ENCODE results near the gene MMP17.

MMP17 gene

GRCh38 chr12:131847456-131847855 lies 19.3 kb downstream of the MMP17 start:
- in situ Hi-C loops (cut with MboI; ENCODE audit: low sequenced_read_pairs), result no loop called here

- in situ Hi-C loops (cut with MboI; ENCODE audit: low sequenced_read_pairs), result no loop called here
Measured at GRCh38 chr12:131848753-131849152, 20.6 kb downstream of the MMP17 start.

GRCh38 chr12:131849700-131850553 lies 21.7 kb downstream of the MMP17 start:
- in situ Hi-C loops (cut with MboI; ENCODE audit: low sequenced_read_pairs), result no loop called here

GRCh38 chr12:131850856-131851559 lies 22.8 kb downstream of the MMP17 start:
- in situ Hi-C loops (cut with MboI; ENCODE audit: low sequenced_read_pairs), result no loop called here

GRCh38 chr12:131851741-131852550 lies 23.8 kb downstream of the MMP17 start:
- in situ Hi-C loops (cut with MboI; ENCODE audit: low sequenced_read_pairs), result no loop called here

- in situ Hi-C loops (cut with MboI; ENCODE audit: low sequenced_read_pairs), result no loop called here
Measured at GRCh38 chr12:131852551-131853299, 24.5 kb downstream of the MMP17 start.

GRCh38 chr12:131853832-131854797 lies 25.9 kb downstream of the MMP17 start:
- in situ Hi-C loops (cut with MboI; ENCODE audit: low sequenced_read_pairs), result no loop called here

GRCh38 chr12:131854861-131855476 lies 26.8 kb downstream of the MMP17 start:
- in situ Hi-C loops (cut with MboI; ENCODE audit: low sequenced_read_pairs), result no loop called here

GRCh38 chr12:131855521-131856142 lies 27.4 kb downstream of the MMP17 start:
- in situ Hi-C loops (cut with MboI; ENCODE audit: low sequenced_read_pairs), result no loop called here

GRCh38 chr12:131856366-131857097 lies 28.3 kb downstream of the MMP17 start:
- in situ Hi-C loops (cut with MboI; ENCODE audit: low sequenced_read_pairs), result no loop called here

GRCh38 chr12:131857908-131858850 lies 30.0 kb downstream of the MMP17 start:
- in situ Hi-C loops (cut with MboI; ENCODE audit: low sequenced_read_pairs), result no loop called here

GRCh38 chr12:131860472-131861260 lies 32.5 kb downstream of the MMP17 start:
- in situ Hi-C loops (cut with MboI; ENCODE audit: low sequenced_read_pairs), result no loop called here

- in situ Hi-C loops (cut with MboI; ENCODE audit: low sequenced_read_pairs), result no loop called here
Measured at GRCh38 chr12:131861261-131862083, 33.3 kb downstream of the MMP17 start.

- in situ Hi-C loops (cut with MboI; ENCODE audit: low sequenced_read_pairs), result no loop called here
Measured at GRCh38 chr12:131862084-131862441, 33.9 kb downstream of the MMP17 start.

- in situ Hi-C loops (cut with MboI; ENCODE audit: low sequenced_read_pairs), result no loop called here
Measured at GRCh38 chr12:131862600-131862993, 34.4 kb downstream of the MMP17 start.

Measured in HL-60/S4 treated with retinoic acid at 250 ng/mL for 4 days and 3 days (cell line).